Heart right ventricle (tissue), 16 donors: ENCODE data around the gene EYA4. TPM values are rescaled to one million over a fixed set of nuclear protein-coding genes. Genes with fewer than 3 reads are reported as not detected.

Experiments
- ATAC-seq, 8 donors: fragments of 200-7000 bp; cut with Tn5 transposase; one replicate each; pipeline ENCODE4 v1.9.1; 2020; ENCODE audit warnings: mild to moderate bottlenecking in 8 of 8, moderate library complexity in 8 of 8, moderate number of reproducible peaks in 1 of 8
- DNase-seq, 2 donors: peaks; one replicate each; pipeline ENCODE4 v3.0.0-alpha.2; 2020
- H3K27ac ChIP-seq, 10 donors: fragments of 200-600 bp; sonication (generic) in 2 of 10; one replicate each; pipeline versions ENCODE4 v1.5.0 to v1.8.0; 2020 to 2022; ENCODE audit warnings: mild to moderate bottlenecking in 3 of 10
- H3K27me3 ChIP-seq, 7 donors: fragments of 200-600 bp; one replicate each; pipeline ENCODE4 v1.8.0; 2021 to 2022; ENCODE audit warnings: mild to moderate bottlenecking in 2 of 7
- H3K36me3 ChIP-seq, 9 donors: fragments of 200-600 bp; sonication (generic) in 1 of 9; one replicate each; pipeline versions ENCODE4 v1.5.0 to v1.8.0; 2020 to 2022; ENCODE audit warnings: mild to moderate bottlenecking in 2 of 9
- H3K4me1 ChIP-seq, 9 donors: fragments of 200-600 bp; sonication (generic) in 1 of 9; one replicate each; pipeline versions ENCODE4 v1.5.0 to v1.8.0; 2020 to 2022; ENCODE audit warnings: mild to moderate bottlenecking in 4 of 9
- H3K4me3 ChIP-seq, 10 donors: fragments of 200-600 bp; sonication (generic) in 2 of 10; one replicate each; pipeline versions ENCODE4 v1.5.0 to v1.8.0; 2020 to 2022; ENCODE audit warnings: mild to moderate bottlenecking in 7 of 10, moderate library complexity in 2 of 10
- H3K9me3 ChIP-seq, 11 donors: fragments of 200-600 bp in 10 of 11; sonication (generic) in 2 of 11; one replicate each; pipeline versions ENCODE4 v1.5.0 to v1.8.0; 2013 to 2022; ENCODE audit warnings: mild to moderate bottlenecking in 2 of 11, control low read depth in 1 of 11, moderate library complexity in 1 of 11
- WGBS, 2 donors: extraction: QIAGEN DNeasy Blood & Tissue Kit; methylation state at CpG; one replicate each; pipeline ENCODE4 v1.1.7; 2013; ENCODE audit warnings: inconsistent platforms in 1 of 2; 5-methylcytosine and 5-hydroxymethylcytosine counted together
- intact Hi-C, 10 donors: fragments of 100-400 bp; cut with DNase I; formaldehyde crosslinking; loops; one replicate each; pipeline versions ENCODE4 v1.11.1 to v1.14.2; 2022
- polyA plus RNA-seq, 2 donors: library from polyadenylated mRNA; stranded (reverse); fragments of 200-250 nt; gene quantifications; one replicate each; pipeline ENCODE4 v1.2.3, GENCODE V29; 2013
- total RNA-seq, 10 donors: library from RNA; stranded (reverse); fragmentation: NEBNext Ultra II Directional in 3 of 10; extraction: Animal tissue kit (Norgen Biotek cat#: 25700) in 3 of 10; gene quantifications; one replicate each; pipeline versions ENCODE4 v1.2.1 to v1.2.4, GENCODE V29; 2021 to 2023
- TF ChIP-seq, protein P1 (sequence below), 9 donors: fragments of 200-600 bp; sonication (generic) in 2 of 9; IDR thresholded peaks; one replicate each; pipeline versions ENCODE4 v1.5.0 to v1.8.0; 2021 to 2022; ENCODE audit warnings: antibody characterized with exemption in 9 of 9, mild to moderate bottlenecking in 5 of 9, moderate library complexity in 1 of 9
- donor health status: Arrhythmogenic right ventricular cardiomyopathy.
- donor health status: ischemic (EF 13 %, LVEDD 7.1; RV severe dilation, severe dysfunction).
- donor health status: healthy with polysubstance abuse.
- donor health status: DM: no; HTN: yes; CAD: no.
- donor health status: DM: no; HTN: no; CAD: no.
- donor health status: ischemic (EF 25% LVEDD 6.9; RV normal size, moderate dysfunction).
- donor health status: ischemic (EF 25% LVEDD 5.7; RV mildly dilated, moderate dysfunction).
- donor health status: healthy.
- donor health status: DM: yes; HTN: yes; CAD: no.
- donor health status: Ischemic cardiomyopathy.
- donor health status: ischemic (EF 35%, LVEDD 5.7; RV mildly dilated, moderate dysfunction).
- donor health status: nonischemic (EF 11% LVEDD 7.7; RV severe dilation, severe dysfunction).
- donor health status: DM: yes; HTN: yes; CAD: no.
- donor health status: PGD.
- donor health status: ischemic (EF 29% LVEDD 5.4; RV normal size, mild dysfunction).
- donor health status: nonischemic (EF 23%, LVEDD 6.1; RV moderate dilation, normal function).

Gene EYA4
- total and polyA plus RNA-seq, 12 donors: 1.6 to 30.2 (median 17.9) TPM

- Histone ChIP-seq H3K27me3 (no peaks in the 10 kb centered on the region), H3K4me1 (peaks cover 0 to 13% (median 0%) of the 10 kb centered on the region in 9 donors), H3K9me3 (no peaks in the 10 kb centered on the region), H3K4me3 (no peak overlapping the region), H3K36me3 (no peaks in the 10 kb centered on the region), H3K27ac (no peak overlapping the region)
- no peak for ATAC-seq
- TF ChIP-seq, protein P1, sequence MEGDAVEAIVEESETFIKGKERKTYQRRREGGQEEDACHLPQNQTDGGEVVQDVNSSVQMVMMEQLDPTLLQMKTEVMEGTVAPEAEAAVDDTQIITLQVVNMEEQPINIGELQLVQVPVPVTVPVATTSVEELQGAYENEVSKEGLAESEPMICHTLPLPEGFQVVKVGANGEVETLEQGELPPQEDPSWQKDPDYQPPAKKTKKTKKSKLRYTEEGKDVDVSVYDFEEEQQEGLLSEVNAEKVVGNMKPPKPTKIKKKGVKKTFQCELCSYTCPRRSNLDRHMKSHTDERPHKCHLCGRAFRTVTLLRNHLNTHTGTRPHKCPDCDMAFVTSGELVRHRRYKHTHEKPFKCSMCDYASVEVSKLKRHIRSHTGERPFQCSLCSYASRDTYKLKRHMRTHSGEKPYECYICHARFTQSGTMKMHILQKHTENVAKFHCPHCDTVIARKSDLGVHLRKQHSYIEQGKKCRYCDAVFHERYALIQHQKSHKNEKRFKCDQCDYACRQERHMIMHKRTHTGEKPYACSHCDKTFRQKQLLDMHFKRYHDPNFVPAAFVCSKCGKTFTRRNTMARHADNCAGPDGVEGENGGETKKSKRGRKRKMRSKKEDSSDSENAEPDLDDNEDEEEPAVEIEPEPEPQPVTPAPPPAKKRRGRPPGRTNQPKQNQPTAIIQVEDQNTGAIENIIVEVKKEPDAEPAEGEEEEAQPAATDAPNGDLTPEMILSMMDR (IDR thresholded peaks at IDR 0.05): no peak
- intact Hi-C loops: no loop called here
- DNase-seq: no peak
- WGBS, 2 donors: 91 to 94% methylated on average over 1 of the region's 1 CpG
Measured at GRCh38 chr6:133337308-133337707, 96.2 kb downstream of the EYA4 start.

GRCh38 chr6:133339543-133340384 lies 98.6 kb downstream of the EYA4 start:
- Histone ChIP-seq H3K9me3 (no peaks in the 10 kb centered on the region), H3K27me3 (no peaks in the 10 kb centered on the region), H3K4me3 (no peak overlapping the region), H3K4me1 (peaks cover 0 to 11% (median 0%) of the 10 kb centered on the region in 9 donors), H3K36me3 (no peaks in the 10 kb centered on the region), H3K27ac (no peak overlapping the region)
- DNase-seq (no peak), ATAC-seq (peak in 2 of 8 donors; percentile 33 to 44)
- intact Hi-C loops: no loop called here
- WGBS, 2 donors: 76 to 88% methylated on average over 7 of the region's 7 CpGs
- TF ChIP-seq, protein P1 (IDR thresholded peaks at IDR 0.05): no peak

- no peak overlapping the region for H3K27ac ChIP-seq
- intact Hi-C loops: no loop called here
- peaks cover 0 to 11% (median 0%) of the 10 kb centered on the region in 9 donors for H3K4me1 ChIP-seq
- DNase-seq: no peak
- 27 to 45% methylated on average over 3 of the region's 3 CpGs for WGBS, 2 donors
- H3K36me3 ChIP-seq: no peaks in the 10 kb centered on the region
- TF ChIP-seq, protein P1 (IDR thresholded peaks at IDR 0.05): no peak
- no peak overlapping the region for H3K4me3 ChIP-seq
- H3K27me3 ChIP-seq: no peaks in the 10 kb centered on the region
- ATAC-seq: peak in 3 of 8 donors; percentile 19 to 60 (median 28)
- H3K9me3 ChIP-seq: no peaks in the 10 kb centered on the region
Measured at GRCh38 chr6:133340557-133340956, 99.4 kb downstream of the EYA4 start.

DNA sequence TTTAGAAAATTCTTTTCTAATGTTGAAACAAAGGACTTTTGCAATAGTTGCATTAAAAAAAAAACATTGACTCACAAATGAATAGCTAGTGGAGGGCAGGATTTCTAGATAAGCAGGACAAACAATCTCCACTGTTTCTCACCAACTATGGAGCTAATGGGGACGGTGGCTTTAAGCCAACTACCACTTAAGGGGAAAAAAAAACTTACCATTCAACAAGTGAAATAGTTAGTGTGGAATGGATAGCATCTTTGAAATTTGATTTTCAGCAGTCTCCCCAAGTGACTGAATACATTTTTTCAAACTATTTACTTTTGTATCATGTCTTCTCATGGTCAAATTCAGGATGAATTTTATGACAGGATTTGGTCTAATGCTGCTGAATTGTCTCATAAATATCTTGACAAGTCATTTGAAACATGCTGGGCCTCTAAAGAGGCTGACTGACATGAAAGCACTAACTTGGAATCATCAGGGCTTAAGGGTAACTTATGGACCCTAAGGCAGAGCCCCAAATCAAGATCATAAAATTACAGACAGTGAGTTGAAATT lies 100.5 kb downstream of the EYA4 start:
- whole genome bisulfite sequencing, 2 donors: 19 to 29% methylated on average over 1 of the region's 1 CpG
- no peak for ATAC-seq

More for the DNA sequence above, 100.5 kb downstream of the EYA4 start:
- H3K9me3 ChIP-seq: no peaks in the 10 kb centered on the region
- no peak for DNase-seq
- peaks cover 0 to 11% (median 0%) of the 10 kb centered on the region in 9 donors for H3K4me1 ChIP-seq
- TF ChIP-seq, protein P1 (IDR thresholded peaks at IDR 0.05): no peak
- H3K27ac ChIP-seq: no peak overlapping the region
- H3K4me3 ChIP-seq: no peak overlapping the region
- intact Hi-C loops: no loop called here
- H3K27me3 ChIP-seq: no peaks in the 10 kb centered on the region
- no peaks in the 10 kb centered on the region for H3K36me3 ChIP-seq
